C4-2B (cell line): ENCODE results near the gene OR51F2.
"Not testable (repeated sequence)": the region's sequence is repeated elsewhere in the genome, so short reads cannot be mapped to it uniquely, and the experiment has no call there.

Source experiments
- H3K27ac ChIP-seq: fragments of 450-650 bp; 2 replicates; pipeline ENCODE4 v1.5.1; 2017
- ZFX ChIP-seq: fragments of 450-650 bp; IDR thresholded peaks from 2 replicates; pipeline ENCODE4 v1.6.1; 2017
- TF ChIP-seq, protein P1 (sequence below): fragments of 450-650 bp; conservative IDR thresholded peaks from 2 replicates; pipeline ENCODE4 v1.5.1; 2017; ENCODE audit warnings: mild to moderate bottlenecking

The OR51F2 gene, protein sequence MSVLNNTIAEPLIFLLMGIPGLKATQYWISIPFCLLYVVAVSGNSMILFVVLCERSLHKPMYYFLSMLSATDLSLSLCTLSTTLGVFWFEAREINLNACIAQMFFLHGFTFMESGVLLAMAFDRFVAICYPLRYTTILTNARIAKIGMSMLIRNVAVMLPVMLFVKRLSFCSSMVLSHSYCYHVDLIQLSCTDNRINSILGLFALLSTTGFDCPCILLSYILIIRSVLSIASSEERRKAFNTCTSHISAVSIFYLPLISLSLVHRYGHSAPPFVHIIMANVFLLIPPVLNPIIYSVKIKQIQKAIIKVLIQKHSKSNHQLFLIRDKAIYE

GRCh38 chr11:4821021-4821420 is at the start of gene OR51F2:
Gene OR51F2 (plus strand): TSS chr11:4821321. CDS start chr11:4821422, 101 bp downstream.
- TF ChIP-seq, protein P1, sequence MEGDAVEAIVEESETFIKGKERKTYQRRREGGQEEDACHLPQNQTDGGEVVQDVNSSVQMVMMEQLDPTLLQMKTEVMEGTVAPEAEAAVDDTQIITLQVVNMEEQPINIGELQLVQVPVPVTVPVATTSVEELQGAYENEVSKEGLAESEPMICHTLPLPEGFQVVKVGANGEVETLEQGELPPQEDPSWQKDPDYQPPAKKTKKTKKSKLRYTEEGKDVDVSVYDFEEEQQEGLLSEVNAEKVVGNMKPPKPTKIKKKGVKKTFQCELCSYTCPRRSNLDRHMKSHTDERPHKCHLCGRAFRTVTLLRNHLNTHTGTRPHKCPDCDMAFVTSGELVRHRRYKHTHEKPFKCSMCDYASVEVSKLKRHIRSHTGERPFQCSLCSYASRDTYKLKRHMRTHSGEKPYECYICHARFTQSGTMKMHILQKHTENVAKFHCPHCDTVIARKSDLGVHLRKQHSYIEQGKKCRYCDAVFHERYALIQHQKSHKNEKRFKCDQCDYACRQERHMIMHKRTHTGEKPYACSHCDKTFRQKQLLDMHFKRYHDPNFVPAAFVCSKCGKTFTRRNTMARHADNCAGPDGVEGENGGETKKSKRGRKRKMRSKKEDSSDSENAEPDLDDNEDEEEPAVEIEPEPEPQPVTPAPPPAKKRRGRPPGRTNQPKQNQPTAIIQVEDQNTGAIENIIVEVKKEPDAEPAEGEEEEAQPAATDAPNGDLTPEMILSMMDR: no peak
- TF ChIP-seq ZFX: no peak
- no peak within 1 kb of the TSS for H3K27ac ChIP-seq

DNA sequence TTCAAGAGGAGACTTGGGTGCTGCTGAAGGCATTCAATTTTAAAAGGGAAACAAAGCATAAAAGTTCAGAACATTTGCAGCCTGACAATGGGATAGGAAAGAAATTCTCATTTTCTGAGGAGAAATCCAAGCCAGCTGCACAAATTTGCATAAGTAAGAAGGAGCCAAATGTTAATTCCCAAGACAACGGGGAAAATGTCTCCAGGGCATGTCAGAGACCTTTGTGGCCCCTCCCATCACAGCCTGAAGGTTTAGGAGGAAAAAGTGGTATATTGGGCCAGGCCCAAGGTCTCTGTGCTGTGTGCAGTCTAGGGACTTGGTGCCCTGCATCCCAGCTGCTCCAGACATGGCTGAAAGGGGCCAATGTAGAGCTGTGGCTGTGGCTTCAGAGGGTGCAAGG is 38.7 kb upstream of the OR51F2 start:
- TF ChIP-seq, protein P1: no peak
- no peak for TF ChIP-seq ZFX
- no peak overlapping the region for H3K27ac ChIP-seq

GRCh38 chr11:4797206-4797605 is 23.9 kb upstream of the OR51F2 start:
- no peak overlapping the region for H3K27ac ChIP-seq
- TF ChIP-seq, protein P1: no peak
- TF ChIP-seq ZFX: no peak

DNA sequence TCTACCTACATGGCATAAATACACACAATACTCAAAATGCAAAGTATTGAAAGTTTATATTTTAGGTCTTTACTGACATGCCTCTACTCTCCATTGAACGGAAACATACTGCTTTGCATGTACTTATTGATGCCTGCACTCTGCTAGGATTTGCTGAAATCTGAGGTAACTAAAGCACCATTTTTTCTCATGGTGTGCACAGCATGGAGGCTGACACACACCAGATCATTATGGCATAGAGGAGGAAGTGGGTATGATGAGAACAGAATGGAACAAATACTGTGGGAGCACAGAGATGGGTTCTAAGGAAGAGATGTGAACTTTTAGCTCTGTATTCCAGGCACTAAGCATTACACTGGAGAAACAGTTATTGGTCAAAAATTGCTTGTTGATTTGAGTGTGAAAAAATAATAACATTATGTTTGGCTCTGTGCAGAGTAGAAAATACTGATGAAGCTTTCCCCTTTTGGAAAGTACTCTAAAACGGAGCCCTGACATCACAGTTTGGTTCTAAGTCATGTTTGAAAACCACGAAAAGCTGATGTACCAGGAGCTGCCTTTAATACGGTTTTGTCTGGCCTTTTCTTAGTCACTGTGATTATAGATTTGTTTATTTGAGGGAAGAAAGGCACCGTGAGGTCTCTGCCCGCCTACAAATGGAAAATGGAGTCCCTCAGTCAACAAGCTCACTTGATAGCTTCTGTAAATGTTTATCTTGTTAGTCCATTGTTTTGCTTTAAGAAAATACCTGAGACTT is 22.5 kb upstream of the OR51F2 start:
- TF ChIP-seq, protein P1: no peak
- TF ChIP-seq ZFX: no peak
- no peak overlapping the region for H3K27ac ChIP-seq

- not testable (repeated sequence) for H3K27ac ChIP-seq
Measured at GRCh38 chr11:4801316-4801715, 19.8 kb upstream of the OR51F2 start.

- TF ChIP-seq, protein P1: no peak
- no peak for TF ChIP-seq ZFX
- H3K27ac ChIP-seq: no peak within 1 kb of the TSS
Measured at GRCh38 chr11:4804280-4804679, 16.8 kb upstream of the OR51F2 start, which contains the start of gene OR52R1. Gene OR52R1 (minus strand): TSS chr11:4804380. CDS start chr11:4804380, 0 bp downstream.

DNA sequence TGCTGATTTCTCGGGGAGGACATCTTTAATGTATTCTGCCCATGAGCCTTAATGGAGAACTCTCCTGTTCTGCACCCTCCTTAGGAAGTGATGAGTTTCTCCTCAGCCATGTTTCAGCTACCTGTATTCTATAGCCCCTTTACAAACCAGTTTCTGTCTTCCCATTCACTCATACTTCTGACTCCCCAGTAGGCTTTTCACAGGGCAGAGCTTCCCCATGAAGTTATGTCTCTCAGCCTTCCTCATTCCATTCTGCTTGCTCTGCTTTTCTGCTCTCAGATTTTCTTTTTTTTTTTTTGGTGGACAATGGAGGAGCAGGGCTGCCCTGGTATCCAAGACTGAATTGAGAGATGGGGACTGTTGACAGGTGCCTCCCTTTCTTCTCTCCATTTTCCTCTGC is 12.6 kb upstream of the OR51F2 start:
- TF ChIP-seq, protein P1: no peak
- TF ChIP-seq ZFX: no peak
- no peak overlapping the region for H3K27ac ChIP-seq
